HepG2 (cell line): ENCODE results near the gene PDE9A. TPM values are rescaled to one million over a fixed set of nuclear protein-coding genes. Genes with fewer than 3 reads are reported as not detected.

Experiments used
- ATAC-seq: fragments of 200-7000 bp; cut with Tn5 transposase; 3 replicates; pipeline ENCODE4 v1.9.1; 2020; ENCODE audit warnings: mild to moderate bottlenecking, moderate library complexity
- BruUV-seq: library from RNA; stranded (reverse); fragments of 400-500 nt; replicated peaks from 2 replicates; lab custom pipeline; 2021; lab: Mats Ljungman, UMichigan
- CTCF ChIA-PET: fragments of 300-600 bp; formaldehyde crosslinking; extraction: SDS; loops from one replicate; lab custom pipeline; 2021; ENCODE audit warnings: low total read pairs, inconsistent platforms, low intra/inter-chr PET ratio; lab: Yijun Ruan, JAX
- POLR2A ChIA-PET: fragments of 350-600 bp; sonication (Branson Sonifier 250); formaldehyde crosslinking; loops from one replicate; lab custom pipeline; 2020; ENCODE audit warnings: antibody characterized with exemption, inconsistent platforms; lab: Yijun Ruan, JAX
- DNase-seq: peaks from one replicate; pipeline ENCODE4 v3.0.0-alpha.2; 2015; ENCODE audit warnings: low spot score
- FAIRE-seq: peaks from 3 replicates; lab custom pipeline; 2011; peaks lifted over from hg19 to GRCh38; lab: Jason Lieb, UNC
- H2AFZ ChIP-seq: one replicate; pipeline ENCODE4 v1.6.1; 2011; ENCODE audit warnings: low read length, inconsistent platforms
- H3K27ac ChIP-seq: fragments of 300-600 bp; 3 replicates; pipeline ENCODE4 v1.8.0; 2011; ENCODE audit warnings: mixed run types, mild to moderate bottlenecking, mixed read lengths, low read length, inconsistent platforms; ENCODE audit not compliant: insufficient read depth; ENCODE audit errors: extremely low read length
- H3K27me3 ChIP-seq, 2 experiments: fragments of 200-600 bp in 1 of 2; 2 replicates in 1 of 2; 3 replicates in 1 of 2; pipeline versions ENCODE4 v1.6.0 to v1.8.0; 2011; ENCODE audit warnings: low read length in 2 of 2, mild to moderate bottlenecking in 2 of 2, moderate library complexity in 2 of 2, inconsistent platforms in 1 of 2; ENCODE audit not compliant: insufficient read depth in 2 of 2, control insufficient read depth in 1 of 2
- H3K36me3 ChIP-seq, 2 experiments: fragments of 200-600 bp in 1 of 2; replicated peaks in 1 of 2; 2 replicates in 1 of 2; 3 replicates in 1 of 2; pipeline versions ENCODE4 v1.5.1 to v1.8.0; 2011; ENCODE audit warnings: low read length in 2 of 2, inconsistent platforms in 1 of 2; ENCODE audit not compliant: insufficient read depth in 2 of 2, control insufficient read depth in 1 of 2
- H3K4me1 ChIP-seq: 2 replicates; pipeline ENCODE4 v1.5.1; 2012; ENCODE audit warnings: low read length, inconsistent platforms; ENCODE audit not compliant: insufficient read depth
- H3K4me2 ChIP-seq: 2 replicates; pipeline ENCODE4 v1.6.0; 2011; ENCODE audit warnings: low read depth, low read length, inconsistent platforms
- H3K4me3 ChIP-seq, 3 experiments: fragments of 200-600 bp in 1 of 3; sonication (generic), shearing (Covaris generic) in 1 of 3; replicated peaks in 1 of 3; 2 replicates each; pipeline ENCODE4 v1.5.1; 2011 to 2016; ENCODE audit warnings: low read length in 3 of 3, inconsistent platforms in 2 of 3, low read depth in 2 of 3, mild to moderate bottlenecking in 2 of 3, control low read depth in 1 of 3, mixed read lengths in 1 of 3; ENCODE audit not compliant: insufficient read depth in 1 of 3
- H3K79me2 ChIP-seq: one replicate; pipeline ENCODE4 v1.6.1; 2011; ENCODE audit warnings: low read length, inconsistent platforms; ENCODE audit not compliant: insufficient read depth
- H3K9ac ChIP-seq: 2 replicates; pipeline ENCODE4 v1.6.0; 2011; ENCODE audit warnings: mild to moderate bottlenecking, low read depth, low read length, inconsistent platforms; ENCODE audit not compliant: insufficient read depth
- H3K9me3 ChIP-seq: 2 replicates; pipeline ENCODE4 v1.5.1; 2012; ENCODE audit warnings: mild to moderate bottlenecking, low read length
- H4K20me1 ChIP-seq: 2 replicates; pipeline ENCODE4 v1.6.0; 2011; ENCODE audit warnings: inconsistent platforms, mild to moderate bottlenecking, low read length, moderate library complexity; ENCODE audit not compliant: insufficient read depth
- MTF1 ChIP-seq: sonication (generic); formaldehyde crosslinking; IDR thresholded peaks from 2 replicates; pipeline ENCODE4 v1.5.0; 2020; ENCODE audit warnings: missing genetic modification reagents
- MYNN ChIP-seq: sonication (generic); formaldehyde crosslinking; IDR thresholded peaks from 2 replicates; pipeline ENCODE4 v1.4.0; 2020; ENCODE audit warnings: mild to moderate bottlenecking, low read depth, missing genetic modification reagents
- ZFP36 ChIP-seq: fragments of 150-350 bp; IDR thresholded peaks from 2 replicates; pipeline ENCODE4 v1.6.1; 2018; ENCODE audit warnings: borderline replicate concordance, low read length, low read depth; ENCODE audit not compliant: partially characterized antibody
- ZNF331 ChIP-seq: sonication (generic); formaldehyde crosslinking; IDR thresholded peaks from 2 replicates; pipeline ENCODE4 v1.4.0; 2020; ENCODE audit warnings: missing genetic modification reagents
- ZSCAN12 ChIP-seq: sonication (generic); formaldehyde crosslinking; IDR thresholded peaks from 2 replicates; pipeline ENCODE4 v1.9.0; 2021; ENCODE audit warnings: mild to moderate bottlenecking, missing genetic modification reagents
- WGBS: methylation state at CpG from one replicate; pipeline ENCODE4 v1.1.6; 2017; ENCODE audit warnings: low lambda C conversion rate; 5-methylcytosine and 5-hydroxymethylcytosine counted together
- in situ Hi-C: cut with HindIII; loops from 2 replicates; pipeline ENCODE4 v1.10.0; 2017; ENCODE audit warnings: low pct_unique_long_range_greater_than_20kb; ENCODE audit not compliant: extremely low pct_ligation_motif_present
- intact Hi-C: fragments of 100-400 bp; cut with micrococcal nuclease; formaldehyde crosslinking; loops from one replicate; pipeline ENCODE4 v1.10.0; 2022; ENCODE audit not compliant: unreplicated experiment
- polyA plus RNA-seq, 8 experiments: library from polyadenylated mRNA; depleted of rRNA in 3 of 8; stranded (reverse) in 7 of 8; unstranded in 1 of 8; fragments of >200 nt; fragmentation: Illumina TruSeq in 4 of 8; extraction: Trizol in 4 of 8; gene quantifications; 2 replicates each; pipeline versions ENCODE4 v1.2.1 to v1.2.3, GENCODE V29; 2011 to 2016; ENCODE audit warnings: low read depth in 4 of 8, missing spikeins in 1 of 8, mixed read lengths in 1 of 8; ENCODE audit not compliant: insufficient read depth in 1 of 8
- total RNA-seq, 5 experiments: library from RNA; depleted of rRNA; stranded (reverse); fragments of >200 nt; fragmentation: Illumina TruSeq; extraction: Trizol; gene quantifications; 2 replicates each; pipeline ENCODE4 v1.2.3, GENCODE V29; 2016; ENCODE audit warnings: low read depth in 1 of 5
- TF ChIP-seq, protein P1 (sequence below), 2 experiments: fragments of 450-650 bp in 1 of 2; sonication (generic) in 1 of 2; formaldehyde crosslinking in 1 of 2; IDR thresholded peaks; 2 replicates each; pipeline versions ENCODE4 v1.6.1 to v1.8.0; 2016 to 2022; ENCODE audit warnings: antibody characterized with exemption in 1 of 2, mild to moderate bottlenecking in 1 of 2, missing genetic modification reagents in 1 of 2

The PDE9A gene
- total and polyA plus RNA-seq, 2 of the 13 experiments (the other 11 are each of a cell fraction or from before 2014, with no cell fraction given) = 4.6 to 19.7 TPM

DNA sequence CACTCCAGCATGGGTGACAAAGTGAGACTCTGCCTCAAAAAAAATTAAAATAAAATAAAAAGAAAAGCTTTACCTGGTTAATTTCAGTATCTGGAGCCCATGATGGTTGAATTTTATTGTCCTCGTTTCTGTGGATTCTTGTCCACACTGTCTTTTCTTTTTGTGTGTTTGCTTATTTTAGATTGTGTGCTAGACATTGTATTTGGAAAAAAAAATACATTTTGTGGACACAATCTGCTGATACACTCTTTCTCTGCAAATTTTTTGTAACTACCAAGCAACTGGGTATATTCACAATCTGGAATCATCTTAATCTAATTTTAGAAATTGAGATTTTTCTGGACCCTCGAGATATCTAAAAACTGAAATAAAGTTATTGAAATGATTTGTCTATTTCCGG is 41.6 kb upstream of the PDE9A start:
- Histone ChIP-seq H3K27ac (no peak overlapping the region), H3K79me2 (no peaks in the 10 kb centered on the region), H2AFZ (no peak overlapping the region), H3K4me3 (no peak overlapping the region), H3K9me3 (no peaks in the 10 kb centered on the region), H3K4me1 (peaks cover 24% of the 10 kb centered on the region), H3K27me3 (peaks cover 0 to 14% of the 10 kb centered on the region in 2 experiments; a peak in 4 of 5 replicates), H3K4me2 (no peak overlapping the region), H3K36me3 (no peaks in the 10 kb centered on the region), H3K9ac (no peak overlapping the region), H4K20me1 (no peaks in the 10 kb centered on the region)
- CTCF ChIA-PET = no interaction called here
- FAIRE-seq (no peak), DNase-seq (no peak), ATAC-seq (no peak)
- intact Hi-C loops = no loop called here
- POLR2A ChIA-PET = no interaction called here
- in situ Hi-C loops = no loop called here
- 24% methylated on average over 3 of the region's 3 CpGs for WGBS
- TF ChIP-seq ZFP36 (no peak), MYNN (CRISPR knock-in tag) (no peak), MTF1 (CRISPR knock-in tag) (no peak), ZNF331 (CRISPR knock-in tag) (no peak), ZSCAN12 (CRISPR knock-in tag) (no peak)
- TF ChIP-seq, protein P1, sequence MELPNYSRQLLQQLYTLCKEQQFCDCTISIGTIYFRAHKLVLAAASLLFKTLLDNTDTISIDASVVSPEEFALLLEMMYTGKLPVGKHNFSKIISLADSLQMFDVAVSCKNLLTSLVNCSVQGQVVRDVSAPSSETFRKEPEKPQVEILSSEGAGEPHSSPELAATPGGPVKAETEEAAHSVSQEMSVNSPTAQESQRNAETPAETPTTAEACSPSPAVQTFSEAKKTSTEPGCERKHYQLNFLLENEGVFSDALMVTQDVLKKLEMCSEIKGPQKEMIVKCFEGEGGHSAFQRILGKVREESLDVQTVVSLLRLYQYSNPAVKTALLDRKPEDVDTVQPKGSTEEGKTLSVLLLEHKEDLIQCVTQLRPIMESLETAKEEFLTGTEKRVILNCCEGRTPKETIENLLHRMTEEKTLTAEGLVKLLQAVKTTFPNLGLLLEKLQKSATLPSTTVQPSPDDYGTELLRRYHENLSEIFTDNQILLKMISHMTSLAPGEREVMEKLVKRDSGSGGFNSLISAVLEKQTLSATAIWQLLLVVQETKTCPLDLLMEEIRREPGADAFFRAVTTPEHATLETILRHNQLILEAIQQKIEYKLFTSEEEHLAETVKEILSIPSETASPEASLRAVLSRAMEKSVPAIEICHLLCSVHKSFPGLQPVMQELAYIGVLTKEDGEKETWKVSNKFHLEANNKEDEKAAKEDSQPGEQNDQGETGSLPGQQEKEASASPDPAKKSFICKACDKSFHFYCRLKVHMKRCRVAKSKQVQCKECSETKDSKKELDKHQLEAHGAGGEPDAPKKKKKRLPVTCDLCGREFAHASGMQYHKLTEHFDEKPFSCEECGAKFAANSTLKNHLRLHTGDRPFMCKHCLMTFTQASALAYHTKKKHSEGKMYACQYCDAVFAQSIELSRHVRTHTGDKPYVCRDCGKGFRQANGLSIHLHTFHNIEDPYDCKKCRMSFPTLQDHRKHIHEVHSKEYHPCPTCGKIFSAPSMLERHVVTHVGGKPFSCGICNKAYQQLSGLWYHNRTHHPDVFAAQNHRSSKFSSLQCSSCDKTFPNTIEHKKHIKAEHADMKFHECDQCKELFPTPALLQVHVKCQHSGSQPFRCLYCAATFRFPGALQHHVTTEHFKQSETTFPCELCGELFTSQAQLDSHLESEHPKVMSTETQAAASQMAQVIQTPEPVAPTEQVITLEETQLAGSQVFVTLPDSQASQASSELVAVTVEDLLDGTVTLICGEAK (IDR thresholded peaks at IDR 0.05) = no peak
- TF ChIP-seq, protein P1 (CRISPR knock-in tag; IDR thresholded peaks at IDR 0.05) = no peak
- no TSS peak for BruUV-seq
